SK-N-SH (cell line): Measurements from ENCODE around the gene VWA3B. TPM values are rescaled to one million over a fixed set of nuclear protein-coding genes. Genes with fewer than 3 reads are reported as not detected.

Experiments
- CTCF ChIA-PET: fragments of 300-600, 350-600 bp; formaldehyde crosslinking; extraction: SDS; loops from one replicate; lab custom pipeline; 2021; lab: Yijun Ruan, JAX
- POLR2A ChIA-PET: fragments of 350-600 bp; sonication (Branson Sonifier 250); formaldehyde crosslinking; extraction: SDS; loops from one replicate; lab custom pipeline; 2020; ENCODE audit warnings: antibody characterized with exemption, inconsistent platforms; lab: Yijun Ruan, JAX
- DNase-seq: peaks from one replicate; pipeline ENCODE4 v3.0.0; 2012
- H2AFZ ChIP-seq: fragments of 200-600 bp; sonication (generic); 2 replicates; pipeline ENCODE4 v1.8.1; 2016; ENCODE audit warnings: antibody characterized with exemption, mild to moderate bottlenecking, low read depth
- H3F3A ChIP-seq: fragments of 200-600 bp; sonication (generic); replicated peaks from 2 replicates; pipeline ENCODE3; 2016; ENCODE audit warnings: antibody characterized with exemption, mild to moderate bottlenecking; ENCODE audit not compliant: insufficient read depth
- H3K27ac ChIP-seq, 2 experiments: fragments of 200-500 bp in 1 of 2; fragments of 200-600 bp in 1 of 2; sonication (Bioruptor generic) in 1 of 2; sonication (generic), shearing (Covaris generic) in 1 of 2; 2 replicates each; pipeline versions ENCODE4 v1.5.1 to v1.6.1; 2014 to 2016; ENCODE audit warnings: low read depth in 2 of 2, inconsistent platforms in 1 of 2, low read length in 1 of 2, mild to moderate bottlenecking in 1 of 2, mixed read lengths in 1 of 2
- H3K27me3 ChIP-seq: fragments of 200-600 bp; sonication (generic), shearing (Covaris generic); 2 replicates; pipeline ENCODE4 v1.6.1; 2016; ENCODE audit warnings: mixed run types; ENCODE audit not compliant: insufficient read depth
- H3K36me3 ChIP-seq, 2 experiments: fragments of 200-500 bp in 1 of 2; fragments of 200-600 bp in 1 of 2; sonication (Bioruptor generic) in 1 of 2; sonication (generic) in 1 of 2; replicated peaks in 1 of 2; 2 replicates each; pipeline versions ENCODE3 to v1.5.1; 2014 to 2016; ENCODE audit warnings: low read length in 1 of 2, mild to moderate bottlenecking in 1 of 2; ENCODE audit not compliant: insufficient read depth in 2 of 2, control insufficient read depth in 1 of 2
- H3K4me1 ChIP-seq, 2 experiments: fragments of 200-500 bp in 1 of 2; fragments of 200-600 bp in 1 of 2; sonication (Bioruptor generic) in 1 of 2; sonication (generic), shearing (Covaris generic) in 1 of 2; 2 replicates each; pipeline versions ENCODE4 v1.5.1 to v1.6.1; 2014 to 2016; ENCODE audit warnings: low read depth in 1 of 2, low read length in 1 of 2, mixed run types in 1 of 2; ENCODE audit not compliant: insufficient read depth in 2 of 2, control insufficient read depth in 1 of 2
- H3K4me2 ChIP-seq: fragments of 200-600 bp; sonication (generic), shearing (Covaris generic); 2 replicates; pipeline ENCODE4 v1.6.1; 2017; ENCODE audit warnings: mixed run types
- H3K4me3 ChIP-seq, 2 experiments: fragments of 200-500 bp in 1 of 2; fragments of 200-600 bp in 1 of 2; sonication (Bioruptor generic) in 1 of 2; sonication (generic), shearing (Covaris generic) in 1 of 2; 2 replicates each; pipeline versions ENCODE4 v1.5.1 to v1.8.1; 2014 to 2016; ENCODE audit warnings: low read depth in 2 of 2, inconsistent platforms in 1 of 2, low read length in 1 of 2, mild to moderate bottlenecking in 1 of 2, mixed read lengths in 1 of 2, moderate library complexity in 1 of 2
- H3K79me2 ChIP-seq: fragments of 200-600 bp; sonication (generic); 2 replicates; pipeline ENCODE4 v1.8.1; 2017; ENCODE audit warnings: mild to moderate bottlenecking; ENCODE audit not compliant: insufficient read depth
- H3K9ac ChIP-seq: fragments of 200-600 bp; sonication (generic); 2 replicates; pipeline ENCODE4 v1.6.1; 2017; ENCODE audit warnings: mixed run types
- H3K9me2 ChIP-seq: fragments of 200-600 bp; sonication (generic); 2 replicates; pipeline ENCODE4 v1.6.1; 2017; ENCODE audit warnings: mixed run types
- H3K9me3 ChIP-seq: fragments of 200-600 bp; sonication (generic); 2 replicates; pipeline ENCODE4 v1.6.1; 2017; ENCODE audit warnings: mixed run types, mild to moderate bottlenecking, moderate library complexity
- H4K20me1 ChIP-seq: fragments of 200-600 bp; sonication (generic); 2 replicates; pipeline ENCODE4 v1.6.1; 2017; ENCODE audit warnings: mild to moderate bottlenecking, mixed run types; ENCODE audit not compliant: insufficient read depth
- FOSL2 ChIP-seq: IDR thresholded peaks from 2 replicates; pipeline ENCODE4 v1.4.0; 2012; ENCODE audit warnings: low read depth, mild to moderate bottlenecking, moderate library complexity, borderline replicate concordance
- MAX ChIP-seq: IDR thresholded peaks from 2 replicates; pipeline ENCODE4 v1.4.0; 2012; ENCODE audit warnings: low read depth
- MXI1 ChIP-seq: IDR thresholded peaks from 2 replicates; pipeline ENCODE4 v1.6.1; 2012; ENCODE audit warnings: mild to moderate bottlenecking, low read depth, low read length, improper control_type of control experiment
- NFIC ChIP-seq: IDR thresholded peaks from 2 replicates; pipeline ENCODE4 v1.4.0; 2012; ENCODE audit warnings: borderline replicate concordance
- NRF1 ChIP-seq: IDR thresholded peaks from 2 replicates; pipeline ENCODE4 v1.6.1; 2012; ENCODE audit warnings: low read depth, mild to moderate bottlenecking, low read length
- TCF12 ChIP-seq: IDR thresholded peaks from 2 replicates; pipeline ENCODE4 v1.4.0; 2012
- YY1 ChIP-seq: IDR thresholded peaks from 2 replicates; pipeline ENCODE4 v1.4.0; 2012; ENCODE audit warnings: low read depth, mild to moderate bottlenecking
- ZBTB33 ChIP-seq: IDR thresholded peaks from 2 replicates; pipeline ENCODE4 v1.4.0; 2012; ENCODE audit warnings: low read depth, borderline replicate concordance
- WGBS: methylation state at CpG from one replicate; pipeline ENCODE4 v1.1.6; 2017; ENCODE audit warnings: low lambda C conversion rate; 5-methylcytosine and 5-hydroxymethylcytosine counted together
- polyA plus RNA-seq, 3 experiments: library from polyadenylated mRNA; depleted of rRNA; stranded (reverse); fragments of >200 nt; gene quantifications; 2 replicates each; pipeline ENCODE4 v1.2.3, GENCODE V29; 2012
- TF ChIP-seq, protein P1 (sequence below): IDR thresholded peaks from 2 replicates; pipeline ENCODE4 v1.6.1; 2012; ENCODE audit warnings: mild to moderate bottlenecking, low read depth, low read length, moderate library complexity
- TF ChIP-seq, protein P2 (sequence below): IDR thresholded peaks from 2 replicates; pipeline ENCODE4 v1.4.0; 2012; ENCODE audit warnings: low read depth, borderline replicate concordance
- TF ChIP-seq, protein P3 (sequence below): fragments of 200-600 bp; sonication (generic); IDR thresholded peaks from 2 replicates; pipeline ENCODE4 v1.6.1; 2017; ENCODE audit warnings: antibody characterized with exemption, mild to moderate bottlenecking, moderate library complexity

The VWA3B gene
- polyA plus RNA-seq, 1 of the 3 experiments (the other 2 are of a cell fraction) = not detected

GRCh38 chr2:98311090-98311489 is 224.1 kb downstream of the VWA3B start:
- no peak for DNase-seq
- no peak for TF ChIP-seq TCF12
- TF ChIP-seq MXI1 = no peak
- TF ChIP-seq, protein P1, sequence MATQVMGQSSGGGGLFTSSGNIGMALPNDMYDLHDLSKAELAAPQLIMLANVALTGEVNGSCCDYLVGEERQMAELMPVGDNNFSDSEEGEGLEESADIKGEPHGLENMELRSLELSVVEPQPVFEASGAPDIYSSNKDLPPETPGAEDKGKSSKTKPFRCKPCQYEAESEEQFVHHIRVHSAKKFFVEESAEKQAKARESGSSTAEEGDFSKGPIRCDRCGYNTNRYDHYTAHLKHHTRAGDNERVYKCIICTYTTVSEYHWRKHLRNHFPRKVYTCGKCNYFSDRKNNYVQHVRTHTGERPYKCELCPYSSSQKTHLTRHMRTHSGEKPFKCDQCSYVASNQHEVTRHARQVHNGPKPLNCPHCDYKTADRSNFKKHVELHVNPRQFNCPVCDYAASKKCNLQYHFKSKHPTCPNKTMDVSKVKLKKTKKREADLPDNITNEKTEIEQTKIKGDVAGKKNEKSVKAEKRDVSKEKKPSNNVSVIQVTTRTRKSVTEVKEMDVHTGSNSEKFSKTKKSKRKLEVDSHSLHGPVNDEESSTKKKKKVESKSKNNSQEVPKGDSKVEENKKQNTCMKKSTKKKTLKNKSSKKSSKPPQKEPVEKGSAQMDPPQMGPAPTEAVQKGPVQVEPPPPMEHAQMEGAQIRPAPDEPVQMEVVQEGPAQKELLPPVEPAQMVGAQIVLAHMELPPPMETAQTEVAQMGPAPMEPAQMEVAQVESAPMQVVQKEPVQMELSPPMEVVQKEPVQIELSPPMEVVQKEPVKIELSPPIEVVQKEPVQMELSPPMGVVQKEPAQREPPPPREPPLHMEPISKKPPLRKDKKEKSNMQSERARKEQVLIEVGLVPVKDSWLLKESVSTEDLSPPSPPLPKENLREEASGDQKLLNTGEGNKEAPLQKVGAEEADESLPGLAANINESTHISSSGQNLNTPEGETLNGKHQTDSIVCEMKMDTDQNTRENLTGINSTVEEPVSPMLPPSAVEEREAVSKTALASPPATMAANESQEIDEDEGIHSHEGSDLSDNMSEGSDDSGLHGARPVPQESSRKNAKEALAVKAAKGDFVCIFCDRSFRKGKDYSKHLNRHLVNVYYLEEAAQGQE = no peak
- TF ChIP-seq NRF1 = no peak
- CTCF ChIA-PET = interaction anchor here (0.6 to 1.0 kb wide), 2 partner anchors 75 to 211 kb away, joined by 3 read pairs; no protein-coding TSS in a partner anchor

DNA sequence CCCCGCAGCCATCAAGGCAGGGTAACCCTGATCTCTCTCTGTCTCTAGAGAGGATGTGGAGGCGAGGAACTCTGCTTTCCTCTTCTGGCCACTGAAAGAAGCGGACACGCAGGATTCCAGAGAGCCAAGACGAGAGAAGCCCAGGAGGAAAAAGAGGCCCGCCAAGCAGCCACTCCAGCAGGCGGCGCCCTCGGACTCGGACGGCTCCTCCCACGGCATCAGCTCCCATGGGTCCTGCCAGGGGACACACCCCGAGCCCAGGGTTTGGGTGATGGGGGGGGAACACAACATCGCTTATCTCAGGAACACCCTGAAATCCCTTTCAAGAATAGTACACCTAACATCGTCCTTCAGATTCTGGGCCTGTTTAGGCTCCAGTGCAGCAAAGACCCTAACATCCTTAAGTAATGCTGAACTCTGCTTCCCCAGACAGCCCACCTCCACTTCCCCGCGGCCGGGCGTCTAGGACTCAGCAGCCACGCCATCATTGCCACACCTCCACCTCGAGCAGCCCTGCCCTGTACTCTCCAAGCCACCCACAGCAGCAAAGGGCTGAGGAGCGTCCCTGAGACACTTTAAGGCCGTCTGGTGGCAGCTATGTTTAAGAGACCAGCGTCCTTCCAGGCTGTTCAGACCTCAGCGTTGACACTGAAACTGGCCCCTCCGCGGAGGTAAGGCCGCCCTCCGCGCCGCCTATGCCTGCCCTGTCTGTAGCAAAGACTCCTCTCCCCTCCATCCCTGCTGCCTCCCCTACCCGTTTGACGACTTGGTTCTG is 225.0 kb downstream of the VWA3B start:
- Histone ChIP-seq H3K27ac (no peak overlapping the region), H3K4me3 (no peak overlapping the region), H3K9me2 (no peaks in the 10 kb centered on the region), H3K36me3 (no peaks in the 10 kb centered on the region), H3K9me3 (no peaks in the 10 kb centered on the region), H3F3A (no peaks in the 10 kb centered on the region), H3K4me1 (no peaks in the 10 kb centered on the region), H3K9ac (no peak overlapping the region), H2AFZ (no peak overlapping the region), H3K79me2 (no peaks in the 10 kb centered on the region), H3K4me2 (no peak overlapping the region), H4K20me1 (no peaks in the 10 kb centered on the region), H3K27me3 (no peaks in the 10 kb centered on the region)
- POLR2A ChIA-PET = no interaction called here
- DNase-seq = no peak
- 82% methylated on average over 26 of the region's 33 CpGs for WGBS
- CTCF ChIA-PET = interaction anchor here (0.6 to 1.0 kb wide), 2 partner anchors 74 to 212 kb away, joined by 3 read pairs; no protein-coding TSS in a partner anchor
- no peak for TF ChIP-seq ZBTB33
- TF ChIP-seq, protein P2, sequence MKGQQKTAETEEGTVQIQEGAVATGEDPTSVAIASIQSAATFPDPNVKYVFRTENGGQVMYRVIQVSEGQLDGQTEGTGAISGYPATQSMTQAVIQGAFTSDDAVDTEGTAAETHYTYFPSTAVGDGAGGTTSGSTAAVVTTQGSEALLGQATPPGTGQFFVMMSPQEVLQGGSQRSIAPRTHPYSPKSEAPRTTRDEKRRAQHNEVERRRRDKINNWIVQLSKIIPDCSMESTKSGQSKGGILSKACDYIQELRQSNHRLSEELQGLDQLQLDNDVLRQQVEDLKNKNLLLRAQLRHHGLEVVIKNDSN = no peak
- no peak for TF ChIP-seq NFIC
- TF ChIP-seq, protein P3, sequence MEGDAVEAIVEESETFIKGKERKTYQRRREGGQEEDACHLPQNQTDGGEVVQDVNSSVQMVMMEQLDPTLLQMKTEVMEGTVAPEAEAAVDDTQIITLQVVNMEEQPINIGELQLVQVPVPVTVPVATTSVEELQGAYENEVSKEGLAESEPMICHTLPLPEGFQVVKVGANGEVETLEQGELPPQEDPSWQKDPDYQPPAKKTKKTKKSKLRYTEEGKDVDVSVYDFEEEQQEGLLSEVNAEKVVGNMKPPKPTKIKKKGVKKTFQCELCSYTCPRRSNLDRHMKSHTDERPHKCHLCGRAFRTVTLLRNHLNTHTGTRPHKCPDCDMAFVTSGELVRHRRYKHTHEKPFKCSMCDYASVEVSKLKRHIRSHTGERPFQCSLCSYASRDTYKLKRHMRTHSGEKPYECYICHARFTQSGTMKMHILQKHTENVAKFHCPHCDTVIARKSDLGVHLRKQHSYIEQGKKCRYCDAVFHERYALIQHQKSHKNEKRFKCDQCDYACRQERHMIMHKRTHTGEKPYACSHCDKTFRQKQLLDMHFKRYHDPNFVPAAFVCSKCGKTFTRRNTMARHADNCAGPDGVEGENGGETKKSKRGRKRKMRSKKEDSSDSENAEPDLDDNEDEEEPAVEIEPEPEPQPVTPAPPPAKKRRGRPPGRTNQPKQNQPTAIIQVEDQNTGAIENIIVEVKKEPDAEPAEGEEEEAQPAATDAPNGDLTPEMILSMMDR = no peak
- TF ChIP-seq MAX = no peak
- TF ChIP-seq FOSL2 = no peak
- no peak for TF ChIP-seq YY1

More at GRCh38 chr2:98311090-98311489, 224.1 kb downstream of the VWA3B start:
- Histone ChIP-seq H3F3A (no peaks in the 10 kb centered on the region), H3K27ac (no peak overlapping the region), H2AFZ (no peak overlapping the region), H4K20me1 (no peaks in the 10 kb centered on the region), H3K4me1 (no peaks in the 10 kb centered on the region), H3K27me3 (no peaks in the 10 kb centered on the region), H3K4me2 (no peak overlapping the region), H3K9me3 (no peaks in the 10 kb centered on the region), H3K36me3 (no peaks in the 10 kb centered on the region), H3K9ac (no peak overlapping the region), H3K4me3 (no peak overlapping the region), H3K79me2 (no peaks in the 10 kb centered on the region), H3K9me2 (no peaks in the 10 kb centered on the region)
- POLR2A ChIA-PET = no interaction called here
- WGBS = 61% methylated on average over 3 of the region's 3 CpGs
